GM23338 (cell line): ENCODE data around the gene RBM43.

Experiments used
- CREB1 ChIP-seq: fragments of 250-450 bp; sonication (Bioruptor Pico); IDR thresholded peaks from 2 replicates; pipeline ENCODE4 v1.5.0; 2020; ENCODE audit warnings: low read depth, mild to moderate bottlenecking, moderate library complexity
- CTCF ChIP-seq, 2 experiments: fragments of 200-600 bp in 1 of 2; sonication (generic) in 1 of 2; conservative IDR thresholded peaks; 2 replicates each; pipeline versions ENCODE4 v1.5.1 to v1.6.1; 2016 to 2017; ENCODE audit warnings: antibody characterized with exemption in 2 of 2, low read depth in 2 of 2, mild to moderate bottlenecking in 2 of 2, moderate library complexity in 1 of 2
- EZH2phosphoT487 ChIP-seq: fragments of 200-600 bp; sonication (generic); IDR thresholded peaks from one replicate; pipeline ENCODE4 v1.8.1; 2018; ENCODE audit warnings: antibody characterized with exemption; ENCODE audit not compliant: unreplicated experiment
- REST ChIP-seq: IDR thresholded peaks from one replicate; pipeline ENCODE4 v1.6.1; 2018; ENCODE audit warnings: antibody characterized with exemption; ENCODE audit not compliant: unreplicated experiment

- no peak for TF ChIP-seq CTCF (conservative IDR thresholded peaks at IDR 0.05; ENCODE audit: low read depth in 2 of 2)
- no peak for TF ChIP-seq CREB1 (CRISPR knock-in tag)
- no peak for TF ChIP-seq EZH2phosphoT487
- no peak for TF ChIP-seq REST
These were observed 961 bp downstream of the RBM43 start for GRCh38 chr2:151260573-151261230.
